Gastroesophageal sphincter (tissue), 3 donors: ENCODE data around the gene PCK1.

ENCODE experiments used
- CTCF ChIP-seq, 4 experiments: fragments of 200-600 bp in 2 of 4; fragments of 450-650 bp in 2 of 4; sonication (generic) in 1 of 4; IDR thresholded peaks; one replicate each; pipeline ENCODE4 v1.5.1; 2017 to 2019; ENCODE audit warnings: antibody characterized with exemption in 4 of 4, mild to moderate bottlenecking in 2 of 4, moderate library complexity in 2 of 4
- POLR2A ChIP-seq, 2 donors: fragments of 450-650 bp; IDR thresholded peaks; one replicate each; pipeline ENCODE4 v1.6.1; 2017; ENCODE audit warnings: antibody characterized with exemption in 2 of 2, mild to moderate bottlenecking in 2 of 2, moderate library complexity in 1 of 2
- POLR2AphosphoS5 ChIP-seq: sonication (generic); formaldehyde crosslinking; IDR thresholded peaks from one replicate; pipeline ENCODE4 v1.6.1; 2017; ENCODE audit warnings: antibody characterized with exemption

- TF ChIP-seq POLR2AphosphoS5: no peak
- no peak for TF ChIP-seq POLR2A (IDR thresholded peaks at IDR 0.05)
- no peak for TF ChIP-seq CTCF (IDR thresholded peaks at IDR 0.05)
Measured at GRCh38 chr20:57576002-57576401, 15.1 kb downstream of the PCK1 start.
